Psoas muscle (tissue), 8 donors: ENCODE data around the gene ZNF764. TPM values are rescaled to one million over a fixed set of nuclear protein-coding genes. Genes with fewer than 3 reads are reported as not detected.

ENCODE experiments used
- ATAC-seq, 4 donors: fragments of 200-7000 bp; cut with Tn5 transposase; one replicate each; pipeline ENCODE4 v1.9.1; 2020; ENCODE audit warnings: moderate library complexity in 3 of 4, mild to moderate bottlenecking in 2 of 4
- DNase-seq, 2 donors: peaks; one replicate each; pipeline ENCODE4 v3.0.0-alpha.2; 2020
- H3K27ac ChIP-seq: fragments of 200-600 bp; one replicate; pipeline ENCODE4 v1.8.0; 2022
- H3K27me3 ChIP-seq, 3 donors: fragments of 200-600 bp in 1 of 3; one replicate each; pipeline versions ENCODE4 v1.6.1 to v1.8.0; 2013 to 2022; ENCODE audit warnings: low read length in 2 of 3, mild to moderate bottlenecking in 2 of 3, moderate library complexity in 1 of 3; ENCODE audit not compliant: insufficient read depth in 3 of 3
- H3K36me3 ChIP-seq, 2 donors: fragments of 200-600 bp in 1 of 2; one replicate each; pipeline versions ENCODE4 v1.6.1 to v1.8.0; 2013 to 2022; ENCODE audit warnings: low read depth in 1 of 2, mild to moderate bottlenecking in 1 of 2, moderate library complexity in 1 of 2; ENCODE audit not compliant: insufficient read depth in 1 of 2
- H3K4me1 ChIP-seq: fragments of 200-600 bp; one replicate; pipeline ENCODE4 v1.8.0; 2022
- H3K4me3 ChIP-seq: fragments of 200-600 bp; one replicate; pipeline ENCODE4 v1.8.0; 2022; ENCODE audit warnings: mild to moderate bottlenecking
- H3K9me3 ChIP-seq: fragments of 200-600 bp; one replicate; pipeline ENCODE4 v1.8.0; 2022
- CTCF ChIP-seq: fragments of 200-600 bp; IDR thresholded peaks from one replicate; pipeline ENCODE4 v1.8.0; 2022; ENCODE audit warnings: antibody characterized with exemption
- WGBS, 3 donors: extraction: QIAGEN DNeasy Blood & Tissue Kit; methylation state at CpG; one replicate each; pipeline versions ENCODE4 v1.1.6 to v1.1.7; 2013; 5-methylcytosine and 5-hydroxymethylcytosine counted together
- intact Hi-C, 2 donors: fragments of 100-400 bp; cut with DNase I; formaldehyde crosslinking; loops; one replicate each; pipeline versions ENCODE4 v1.11.0 to v1.14.2; 2022
- polyA plus RNA-seq, 3 donors: library from polyadenylated mRNA; stranded (reverse); fragments of 200-250 nt; gene quantifications; one replicate each; pipeline ENCODE4 v1.2.3, GENCODE V29; 2013
- total RNA-seq, 4 donors: library from RNA; stranded (reverse); fragmentation: NEBNext Ultra II Directional in 2 of 4; extraction: Animal tissue kit (Norgen Biotek cat#: 25700) in 2 of 4; gene quantifications; one replicate each; pipeline versions ENCODE4 v1.2.1 to v1.2.4, GENCODE V29; 2021 to 2023
- donor health status: healthy with polysubstance abuse.
- donor health status: DM: no; HTN: no; CAD: no; lungs with moderate emphysema.
- donor health status: Bipolar disorder and iron deficiency.
- donor health status: healthy.
- donor health status: DM: yes; HTN: yes; CAD: no.
- donor health status: DM: no; HTN: no; CAD: no.
- donor health status: DM: no; HTN: no; CAD: no.
- donor health status: DM: yes; HTN: yes; CAD: no.

Gene ZNF764
- total and polyA plus RNA-seq, 7 donors, result 1.9 to 8.7 (median 5.1) TPM

DNA sequence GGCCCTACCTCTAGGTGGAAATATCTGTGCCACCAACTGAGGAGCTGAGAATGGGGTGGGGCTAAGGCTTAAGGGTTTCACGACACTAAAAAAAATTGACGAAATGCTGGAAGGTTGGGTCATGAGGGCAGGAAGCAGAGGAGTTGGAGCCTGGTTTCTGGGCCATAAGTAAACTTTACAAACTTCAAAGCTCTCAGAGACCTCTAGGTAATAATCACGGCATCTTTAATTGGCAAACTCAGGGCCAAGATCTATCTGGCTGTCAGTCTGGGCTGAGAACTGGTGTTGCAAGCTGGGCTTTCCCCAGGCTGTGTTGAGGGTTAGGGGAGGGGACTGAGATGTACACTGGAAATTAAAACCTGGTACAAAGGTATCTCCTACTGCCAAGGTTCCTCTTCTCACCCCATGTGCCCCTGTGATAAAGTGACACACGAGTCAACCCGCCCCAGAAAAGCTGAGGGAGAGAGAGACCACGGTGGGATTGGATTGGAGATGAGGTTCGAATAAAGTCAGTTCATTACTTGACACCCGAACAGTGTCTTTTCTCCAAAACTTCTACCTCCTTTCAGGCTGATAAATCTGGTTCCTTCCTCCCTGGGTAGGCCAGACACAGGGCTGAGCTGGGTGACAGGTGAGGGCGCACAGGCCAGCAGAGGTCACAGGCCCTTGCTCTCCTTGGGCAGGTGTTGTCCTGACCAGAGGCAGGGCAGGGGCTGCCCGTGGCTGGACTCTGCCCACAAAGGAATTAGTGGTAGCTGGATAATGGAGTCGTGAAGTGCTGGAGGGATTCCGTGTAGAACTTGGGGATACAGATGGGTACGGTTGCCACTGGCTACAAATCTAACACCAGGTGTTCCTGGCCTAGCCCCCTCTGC is 27.8 kb downstream of the ZNF764 start:
- H3K4me1 ChIP-seq, result peaks cover 20% of the 10 kb centered on the region

GRCh38 chr16:30528799-30529457 is 29.2 kb downstream of the ZNF764 start:
- peak in 1 of 2 donors; percentile 49 for DNase-seq
- TF ChIP-seq CTCF, result no peak
- ATAC-seq, result no peak
- no peak overlapping the region for H3K4me3 ChIP-seq
- WGBS, 3 donors, result 61 to 74% (median 62%) methylated on average over 4 of the region's 4 CpGs
- peaks cover 4 to 40% of the 10 kb centered on the region in 2 donors for H3K36me3 ChIP-seq
- intact Hi-C loops, result loop anchor here (5.0 kb wide), 3 partner anchors 43 to 128 kb away; partner anchors contain the start of genes FBRS (in 1 of the 2), SEPHS2 (in 1 of the 2) and ZNF688 (in 1 of the 2)
- peaks cover 25% of the 10 kb centered on the region for H3K4me1 ChIP-seq
- no peaks in the 10 kb centered on the region for H3K27me3 ChIP-seq
- peak overlapping the region; percentile 27 for H3K27ac ChIP-seq
- H3K9me3 ChIP-seq, result no peaks in the 10 kb centered on the region

More for the DNA sequence above, 27.8 kb downstream of the ZNF764 start:
- peaks cover 4 to 32% of the 10 kb centered on the region in 2 donors for H3K36me3 ChIP-seq
- 68 to 82% (median 74%) methylated on average over 13 of the region's 13 CpGs for WGBS, 3 donors
- no peak for TF ChIP-seq CTCF
- no peaks in the 10 kb centered on the region for H3K27me3 ChIP-seq
- intact Hi-C loops, result loop anchor here in 1 of 2 donors (10.0 kb wide), 1 partner anchor 104 kb away; no protein-coding TSS in a partner anchor
- no peak overlapping the region for H3K27ac ChIP-seq
- no peaks in the 10 kb centered on the region for H3K9me3 ChIP-seq
- H3K4me3 ChIP-seq, result no peak overlapping the region
- DNase-seq (no peak), ATAC-seq (no peak)

- intact Hi-C loops, result loop anchor here (1.0 to 5.0 kb wide), 4 partner anchors 45 to 130 kb away; partner anchors contain the start of genes SEPHS2 (in 2 of the 2), FBRS (in 1 of the 2) and ZNF688 (in 1 of the 2)
- 24 to 28% (median 25%) methylated on average over 14 of the region's 14 CpGs for WGBS, 3 donors
- Histone ChIP-seq H3K27ac (peak overlapping the region; percentile 99), H3K4me1 (peaks cover 17% of the 10 kb centered on the region), H3K27me3 (no peaks in the 10 kb centered on the region), H3K9me3 (no peaks in the 10 kb centered on the region), H3K36me3 (peaks cover 4 to 35% of the 10 kb centered on the region in 2 donors), H3K4me3 (peak overlapping the region; percentile 93)
- no peak for ATAC-seq
- no peak for TF ChIP-seq CTCF
- peak in 1 of 2 donors; percentile 40 for DNase-seq
Observed at GRCh38 chr16:30527635-30528178, 30.5 kb downstream of the ZNF764 start.

- ATAC-seq, result peak; percentile 91 to 93 (median 92)
Observed at GRCh38 chr16:30526823-30527634, 31.1 kb downstream of the ZNF764 start.

More at GRCh38 chr16:30526823-30527634, 31.1 kb downstream of the ZNF764 start:
- Histone ChIP-seq H3K4me3 (peak overlapping the region; percentile 93), H3K27me3 (no peaks in the 10 kb centered on the region), H3K36me3 (peaks cover 4 to 28% of the 10 kb centered on the region in 2 donors), H3K27ac (peak overlapping the region; percentile 99), H3K9me3 (no peaks in the 10 kb centered on the region), H3K4me1 (peaks cover 17% of the 10 kb centered on the region)
- DNase-seq, result peak; percentile 99
- 0 to 1% (median 1%) methylated on average over 61 to 79 of the region's 79 CpGs for WGBS, 3 donors
- intact Hi-C loops, result loop anchor here (1.0 to 5.0 kb wide), 4 partner anchors 45 to 130 kb away; partner anchors contain the start of genes SEPHS2 (in 2 of the 2), FBRS (in 1 of the 2) and ZNF688 (in 1 of the 2)
- peak; percentile 32 for TF ChIP-seq CTCF
